ENCODE data around the gene PRCC. TPM values are rescaled to one million over a fixed set of nuclear protein-coding genes. Genes with fewer than 3 reads are reported as not detected.

PRCC gene
- total and polyA plus RNA-seq, 2 of the 4 experiments (the other 2 are of a cell fraction), result 10.6 to 59.6 TPM

DNA sequence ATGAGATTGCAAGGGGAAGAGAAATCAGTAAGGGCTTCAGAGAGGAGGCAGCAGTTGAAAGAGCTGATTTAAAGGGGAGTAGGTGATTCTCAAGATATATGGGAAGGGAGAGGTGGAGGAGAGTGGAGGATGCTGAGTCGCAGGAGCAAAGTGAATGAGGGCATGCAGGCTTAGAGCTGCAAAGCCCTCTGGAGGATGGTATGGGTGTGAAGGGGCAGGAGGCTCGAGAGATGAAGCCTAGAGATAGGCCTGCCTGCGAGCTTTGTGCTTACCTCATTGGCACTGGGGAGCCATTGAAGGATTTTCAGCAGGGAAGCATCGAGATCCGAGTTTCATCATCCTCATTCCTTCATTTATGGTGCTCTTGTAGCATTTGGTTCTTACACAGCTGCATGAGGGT, 65.1 kb downstream of the PRCC start:
- H2BK120ac ChIP-seq (ENCODE audit: low read depth, low read length), result no peak overlapping the region
- no peak overlapping the region for H4K91ac ChIP-seq (ENCODE audit: insufficient read depth, low read depth, low read length)
- H2AK5ac ChIP-seq (ENCODE audit: low read depth, low read length), result no peak overlapping the region
- BruUV-seq (replicated peaks), result no TSS peak
- H2BK5ac ChIP-seq (ENCODE audit: low read depth, low read length, poor library complexity, severe bottlenecking), result no peak overlapping the region
- no peaks in the 10 kb centered on the region for H3K36me3 ChIP-seq (ENCODE audit: control insufficient read depth, insufficient read depth, low read length)
- H3K4me3 ChIP-seq (ENCODE audit: insufficient read depth, low read depth, low read length), result no peak overlapping the region
- no peak overlapping the region for H3K4ac ChIP-seq (ENCODE audit: low read depth, low read length)
- H3K4me2 ChIP-seq (ENCODE audit: low read depth, low read length), result no peak overlapping the region
- no peak overlapping the region for H2BK15ac ChIP-seq (ENCODE audit: low read depth, low read length)
- CTCF ChIA-PET, result no interaction called here
- in situ Hi-C loops (cut with MboI; ENCODE audit: low sequenced_read_pairs) (no loop called here), dilution Hi-C loops (cut with HindIII; ENCODE audit: low sequenced_read_pairs, unreplicated experiment) (no loop called here), intact Hi-C loops (cut with micrococcal nuclease) (no loop called here)
- H3K23ac ChIP-seq (ENCODE audit: low read depth, low read length), result no peak overlapping the region
- no peak overlapping the region for H3K56ac ChIP-seq (ENCODE audit: extremely low read depth, insufficient read depth, low read length)
- ATAC-seq (ENCODE audit: low read depth) (no peak), DNase-seq (no peak)
- H3K14ac ChIP-seq (replicated peaks; ENCODE audit: low read depth, low read length), result no peak overlapping the region
- no peaks in the 10 kb centered on the region for H3K79me1 ChIP-seq (ENCODE audit: low read depth in 1 of 2, low read length in 2 of 2)
- no peak overlapping the region for H2BK20ac ChIP-seq (ENCODE audit: low read depth, low read length)
- no peak overlapping the region for H3K9ac ChIP-seq (ENCODE audit: low read depth, low read length)
- H3K9me1 ChIP-seq (ENCODE audit: insufficient read depth, low read length), result no peaks in the 10 kb centered on the region
- H3K27me3 ChIP-seq (ENCODE audit: control insufficient read depth, insufficient read depth, low read length), result peaks cover 79% of the 10 kb centered on the region
- H2AK9ac ChIP-seq (replicated peaks; ENCODE audit: low read depth, low read length, poor library complexity), result no peak overlapping the region
- no peak overlapping the region for H4K5ac ChIP-seq (ENCODE audit: low read depth, low read length)
- H3K9me3 ChIP-seq (ENCODE audit: control insufficient read depth, insufficient read depth, low read length), result no peaks in the 10 kb centered on the region
- H3K18ac ChIP-seq (ENCODE audit: low read depth, low read length), result no peak overlapping the region
- TF ChIP-seq NFE2L2 (IDR thresholded peaks at IDR 0.05; ENCODE audit: low read depth, low read length) (no peak), RFX5 (IDR thresholded peaks at IDR 0.05; ENCODE audit: low read depth, low read length) (no peak), MAFK (IDR thresholded peaks at IDR 0.05; ENCODE audit: low read depth, low read length) (no peak), RCOR1 (IDR thresholded peaks at IDR 0.05; ENCODE audit: insufficient replicate concordance, low read length) (no peak), POLR2A (IDR thresholded peaks at IDR 0.05; ENCODE audit: low read depth, low read length) (no peak), MXI1 (IDR thresholded peaks at IDR 0.05; ENCODE audit: borderline replicate concordance, low read depth, low read length) (no peak), RAD21 (IDR thresholded peaks at IDR 0.05; ENCODE audit: low read length) (no peak), ELK1 (IDR thresholded peaks at IDR 0.05; ENCODE audit: borderline replicate concordance, low read depth, low read length) (no peak), CHD1 (IDR thresholded peaks at IDR 0.05; ENCODE audit: low read depth, low read length) (no peak), SMC3 (IDR thresholded peaks at IDR 0.05; ENCODE audit: low read depth, low read length) (no peak), CEBPB (IDR thresholded peaks at IDR 0.05; ENCODE audit: low read depth, low read length) (no peak), BHLHE40 (IDR thresholded peaks at IDR 0.05; ENCODE audit: low read depth, low read length) (no peak), MAZ (IDR thresholded peaks at IDR 0.05; ENCODE audit: borderline replicate concordance, low read depth, low read length) (no peak), FOS (IDR thresholded peaks at IDR 0.05; ENCODE audit: low read depth, low read length) (no peak)
- TF ChIP-seq, protein P1, sequence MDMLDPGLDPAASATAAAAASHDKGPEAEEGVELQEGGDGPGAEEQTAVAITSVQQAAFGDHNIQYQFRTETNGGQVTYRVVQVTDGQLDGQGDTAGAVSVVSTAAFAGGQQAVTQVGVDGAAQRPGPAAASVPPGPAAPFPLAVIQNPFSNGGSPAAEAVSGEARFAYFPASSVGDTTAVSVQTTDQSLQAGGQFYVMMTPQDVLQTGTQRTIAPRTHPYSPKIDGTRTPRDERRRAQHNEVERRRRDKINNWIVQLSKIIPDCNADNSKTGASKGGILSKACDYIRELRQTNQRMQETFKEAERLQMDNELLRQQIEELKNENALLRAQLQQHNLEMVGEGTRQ (IDR thresholded peaks at IDR 0.05; ENCODE audit: low read depth, low read length), result no peak
- TF ChIP-seq, protein P2, sequence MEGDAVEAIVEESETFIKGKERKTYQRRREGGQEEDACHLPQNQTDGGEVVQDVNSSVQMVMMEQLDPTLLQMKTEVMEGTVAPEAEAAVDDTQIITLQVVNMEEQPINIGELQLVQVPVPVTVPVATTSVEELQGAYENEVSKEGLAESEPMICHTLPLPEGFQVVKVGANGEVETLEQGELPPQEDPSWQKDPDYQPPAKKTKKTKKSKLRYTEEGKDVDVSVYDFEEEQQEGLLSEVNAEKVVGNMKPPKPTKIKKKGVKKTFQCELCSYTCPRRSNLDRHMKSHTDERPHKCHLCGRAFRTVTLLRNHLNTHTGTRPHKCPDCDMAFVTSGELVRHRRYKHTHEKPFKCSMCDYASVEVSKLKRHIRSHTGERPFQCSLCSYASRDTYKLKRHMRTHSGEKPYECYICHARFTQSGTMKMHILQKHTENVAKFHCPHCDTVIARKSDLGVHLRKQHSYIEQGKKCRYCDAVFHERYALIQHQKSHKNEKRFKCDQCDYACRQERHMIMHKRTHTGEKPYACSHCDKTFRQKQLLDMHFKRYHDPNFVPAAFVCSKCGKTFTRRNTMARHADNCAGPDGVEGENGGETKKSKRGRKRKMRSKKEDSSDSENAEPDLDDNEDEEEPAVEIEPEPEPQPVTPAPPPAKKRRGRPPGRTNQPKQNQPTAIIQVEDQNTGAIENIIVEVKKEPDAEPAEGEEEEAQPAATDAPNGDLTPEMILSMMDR (conservative IDR thresholded peaks at IDR 0.05; ENCODE audit: low read depth, low read length), result no peak
- no peak overlapping the region for H2AFZ ChIP-seq (replicated peaks; ENCODE audit: low read length, poor library complexity)
- POLR2A ChIA-PET (ENCODE audit: unreplicated experiment), result no interaction called here
- H4K20me1 ChIP-seq (ENCODE audit: insufficient read depth, low read length), result no peaks in the 10 kb centered on the region
- no peak overlapping the region for H4K8ac ChIP-seq (ENCODE audit: low read depth in 2 of 2, low read length in 2 of 2)
- 43% methylated on average over 1 of the region's 5 CpGs; no CpG with 5 or more reads in 1 of the 2 experiments for WGBS, 2 experiments (ENCODE audit: extremely low coverage in 2 of 2, insufficient read length in 1 of 2)
- H3K4me1 ChIP-seq (ENCODE audit: control insufficient read depth, insufficient read depth, low read length), result no peaks in the 10 kb centered on the region
- H3K27ac ChIP-seq (ENCODE audit: insufficient read depth, low read length), result no peak overlapping the region

Data from IMR-90 (cell line).